ENCODE results near the gene USP17L24.
"Not testable (repeated sequence)": the region's sequence is repeated elsewhere in the genome, so short reads cannot be mapped to it uniquely, and the experiment has no call there.

USP17L24 gene, protein sequence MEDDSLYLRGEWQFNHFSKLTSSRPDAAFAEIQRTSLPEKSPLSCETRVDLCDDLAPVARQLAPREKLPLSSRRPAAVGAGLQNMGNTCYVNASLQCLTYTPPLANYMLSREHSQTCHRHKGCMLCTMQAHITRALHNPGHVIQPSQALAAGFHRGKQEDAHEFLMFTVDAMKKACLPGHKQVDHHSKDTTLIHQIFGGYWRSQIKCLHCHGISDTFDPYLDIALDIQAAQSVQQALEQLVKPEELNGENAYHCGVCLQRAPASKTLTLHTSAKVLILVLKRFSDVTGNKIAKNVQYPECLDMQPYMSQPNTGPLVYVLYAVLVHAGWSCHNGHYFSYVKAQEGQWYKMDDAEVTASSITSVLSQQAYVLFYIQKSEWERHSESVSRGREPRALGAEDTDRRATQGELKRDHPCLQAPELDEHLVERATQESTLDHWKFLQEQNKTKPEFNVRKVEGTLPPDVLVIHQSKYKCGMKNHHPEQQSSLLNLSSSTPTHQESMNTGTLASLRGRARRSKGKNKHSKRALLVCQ

DNA sequence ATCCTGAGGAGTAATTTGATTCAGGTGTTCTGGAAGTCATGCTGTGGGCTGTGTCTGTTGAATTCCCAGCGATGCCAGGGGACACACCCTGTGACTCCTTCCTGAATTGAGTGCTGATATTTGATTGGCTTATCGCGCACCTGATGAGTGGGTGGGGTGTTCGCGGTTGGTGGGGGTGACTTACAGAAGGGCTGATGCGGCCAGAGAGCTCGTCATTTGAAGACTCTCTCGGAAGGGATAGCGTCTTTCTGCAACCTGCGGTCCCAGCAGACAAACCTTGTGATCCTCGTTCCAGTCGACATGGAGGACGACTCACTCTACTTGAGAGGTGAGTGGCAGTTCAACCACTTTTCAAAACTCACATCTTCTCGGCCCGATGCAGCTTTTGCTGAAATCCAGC is at the start of gene USP17L24:
Gene USP17L24, plus strand, starts transcription at position 301 of the 400 bp plus-strand sequence. Its CDS starts 0 bp downstream, at position 301.
- DNase-seq (ENCODE audit: low spot score): not testable (repeated sequence)

DNA sequence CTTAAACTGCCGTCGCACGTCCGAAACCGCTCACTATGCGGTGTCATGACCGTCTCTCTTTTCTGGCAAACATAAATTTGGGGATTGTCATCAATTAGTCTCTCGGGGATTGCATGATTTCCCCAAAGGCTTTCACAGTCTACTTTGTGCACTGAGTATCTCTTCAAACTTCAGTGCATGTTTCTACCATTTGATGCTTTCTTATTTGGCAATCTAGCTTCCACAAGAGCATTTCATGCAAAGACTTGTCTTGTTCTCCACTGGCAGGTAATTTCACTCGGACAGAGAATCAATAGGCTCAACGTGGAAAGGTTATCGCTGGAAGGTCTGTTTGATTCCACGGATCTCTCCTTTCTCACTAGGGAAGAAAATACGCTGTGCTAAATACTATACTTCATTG is 774 bp upstream of the USP17L24 start:
- DNase-seq (ENCODE audit: low spot score): not testable (repeated sequence)

DNA sequence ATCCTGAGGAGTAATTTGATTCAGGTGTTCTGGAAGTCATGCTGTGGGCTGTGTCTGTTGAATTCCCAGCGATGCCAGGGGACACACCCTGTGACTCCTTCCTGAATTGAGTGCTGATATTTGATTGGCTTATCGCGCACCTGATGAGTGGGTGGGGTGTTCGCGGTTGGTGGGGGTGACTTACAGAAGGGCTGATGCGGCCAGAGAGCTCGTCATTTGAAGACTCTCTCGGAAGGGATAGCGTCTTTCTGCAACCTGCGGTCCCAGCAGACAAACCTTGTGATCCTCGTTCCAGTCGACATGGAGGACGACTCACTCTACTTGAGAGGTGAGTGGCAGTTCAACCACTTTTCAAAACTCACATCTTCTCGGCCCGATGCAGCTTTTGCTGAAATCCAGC is 4.6 kb downstream of the USP17L24 start, which contains the start of gene USP17L25:
Gene USP17L25, plus strand, starts transcription at position 301 of the 400 bp plus-strand sequence. Its CDS starts 0 bp downstream, at position 301.
- DNase-seq (ENCODE audit: low spot score): not testable (repeated sequence)

DNA sequence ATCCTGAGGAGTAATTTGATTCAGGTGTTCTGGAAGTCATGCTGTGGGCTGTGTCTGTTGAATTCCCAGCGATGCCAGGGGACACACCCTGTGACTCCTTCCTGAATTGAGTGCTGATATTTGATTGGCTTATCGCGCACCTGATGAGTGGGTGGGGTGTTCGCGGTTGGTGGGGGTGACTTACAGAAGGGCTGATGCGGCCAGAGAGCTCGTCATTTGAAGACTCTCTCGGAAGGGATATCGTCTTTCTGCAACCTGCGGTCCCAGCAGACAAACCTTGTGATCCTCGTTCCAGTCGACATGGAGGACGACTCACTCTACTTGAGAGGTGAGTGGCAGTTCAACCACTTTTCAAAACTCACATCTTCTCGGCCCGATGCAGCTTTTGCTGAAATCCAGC is 9.4 kb downstream of the USP17L24 start, which contains the start of gene USP17L26:
Gene USP17L26, plus strand, starts transcription at position 301 of the 400 bp plus-strand sequence. Its CDS starts 0 bp downstream, at position 301.
- DNase-seq (ENCODE audit: low spot score): not testable (repeated sequence)

- not testable (repeated sequence) for DNase-seq (ENCODE audit: low spot score)
Measured at GRCh38 chr4:9339103-9339502, 14.1 kb downstream of the USP17L24 start, which contains the start of gene USP17L5. Gene USP17L5 (plus strand): TSS chr4:9339403. CDS start chr4:9339403, 0 bp downstream.

DNA sequence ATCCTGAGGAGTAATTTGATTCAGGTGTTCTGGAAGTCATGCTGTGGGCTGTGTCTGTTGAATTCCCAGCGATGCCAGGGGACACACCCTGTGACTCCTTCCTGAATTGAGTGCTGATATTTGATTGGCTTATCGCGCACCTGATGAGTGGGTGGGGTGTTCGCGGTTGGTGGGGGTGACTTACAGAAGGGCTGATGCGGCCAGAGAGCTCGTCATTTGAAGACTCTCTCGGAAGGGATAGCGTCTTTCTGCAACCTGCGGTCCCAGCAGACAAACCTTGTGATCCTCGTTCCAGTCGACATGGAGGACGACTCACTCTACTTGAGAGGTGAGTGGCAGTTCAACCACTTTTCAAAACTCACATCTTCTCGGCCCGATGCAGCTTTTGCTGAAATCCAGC is 18.9 kb downstream of the USP17L24 start, which contains the start of gene USP17L27:
Gene USP17L27, plus strand, starts transcription at position 301 of the 400 bp plus-strand sequence. Its CDS starts 0 bp downstream, at position 301.
- not testable (repeated sequence) for DNase-seq (ENCODE audit: low spot score)

DNA sequence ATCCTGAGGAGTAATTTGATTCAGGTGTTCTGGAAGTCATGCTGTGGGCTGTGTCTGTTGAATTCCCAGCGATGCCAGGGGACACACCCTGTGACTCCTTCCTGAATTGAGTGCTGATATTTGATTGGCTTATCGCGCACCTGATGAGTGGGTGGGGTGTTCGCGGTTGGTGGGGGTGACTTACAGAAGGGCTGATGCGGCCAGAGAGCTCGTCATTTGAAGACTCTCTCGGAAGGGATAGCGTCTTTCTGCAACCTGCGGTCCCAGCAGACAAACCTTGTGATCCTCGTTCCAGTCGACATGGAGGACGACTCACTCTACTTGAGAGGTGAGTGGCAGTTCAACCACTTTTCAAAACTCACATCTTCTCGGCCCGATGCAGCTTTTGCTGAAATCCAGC is 23.6 kb downstream of the USP17L24 start, which contains the start of gene USP17L28:
Gene USP17L28, plus strand, starts transcription at position 301 of the 400 bp plus-strand sequence. Its CDS starts 0 bp downstream, at position 301.
- DNase-seq (ENCODE audit: low spot score): not testable (repeated sequence)

GRCh38 chr4:9350866-9351265 is 25.9 kb downstream of the USP17L24 start:
- DNase-seq (ENCODE audit: low spot score): not testable (repeated sequence)

GRCh38 chr4:9353338-9353737 is 28.4 kb downstream of the USP17L24 start, which contains the start of gene USP17L29:
Gene USP17L29 (plus strand): TSS chr4:9353638. CDS start chr4:9353638, 0 bp downstream.
- DNase-seq (ENCODE audit: low spot score): not testable (repeated sequence)

DNA sequence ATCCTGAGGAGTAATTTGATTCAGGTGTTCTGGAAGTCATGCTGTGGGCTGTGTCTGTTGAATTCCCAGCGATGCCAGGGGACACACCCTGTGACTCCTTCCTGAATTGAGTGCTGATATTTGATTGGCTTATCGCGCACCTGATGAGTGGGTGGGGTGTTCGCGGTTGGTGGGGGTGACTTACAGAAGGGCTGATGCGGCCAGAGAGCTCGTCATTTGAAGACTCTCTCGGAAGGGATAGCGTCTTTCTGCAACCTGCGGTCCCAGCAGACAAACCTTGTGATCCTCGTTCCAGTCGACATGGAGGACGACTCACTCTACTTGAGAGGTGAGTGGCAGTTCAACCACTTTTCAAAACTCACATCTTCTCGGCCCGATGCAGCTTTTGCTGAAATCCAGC is 37.9 kb downstream of the USP17L24 start, which contains the start of gene USP17L30:
Gene USP17L30, plus strand, starts transcription at position 301 of the 400 bp plus-strand sequence. Its CDS starts 0 bp downstream, at position 301.
- DNase-seq (ENCODE audit: low spot score): not testable (repeated sequence)
